SK-N-SH (cell line): ENCODE measurements around the gene BCR. TPM values are rescaled to one million over a fixed set of nuclear protein-coding genes. Genes with fewer than 3 reads are reported as not detected.
A peak's percentile ranks its signal among the peaks of the same experiment; 100 is the strongest.

Experiments
- CTCF ChIA-PET: fragments of 300-600, 350-600 bp; formaldehyde crosslinking; extraction: SDS; loops from one replicate; lab custom pipeline; 2021; lab: Yijun Ruan, JAX
- POLR2A ChIA-PET: fragments of 350-600 bp; sonication (Branson Sonifier 250); formaldehyde crosslinking; extraction: SDS; loops from one replicate; lab custom pipeline; 2020; ENCODE audit warnings: antibody characterized with exemption, inconsistent platforms; lab: Yijun Ruan, JAX
- DNase-seq: peaks from one replicate; pipeline ENCODE4 v3.0.0; 2012
- H2AFZ ChIP-seq: fragments of 200-600 bp; sonication (generic); 2 replicates; pipeline ENCODE4 v1.8.1; 2016; ENCODE audit warnings: antibody characterized with exemption, mild to moderate bottlenecking, low read depth
- H3F3A ChIP-seq: fragments of 200-600 bp; sonication (generic); replicated peaks from 2 replicates; pipeline ENCODE3; 2016; ENCODE audit warnings: antibody characterized with exemption, mild to moderate bottlenecking; ENCODE audit not compliant: insufficient read depth
- H3K27ac ChIP-seq, 2 experiments: fragments of 200-500 bp in 1 of 2; fragments of 200-600 bp in 1 of 2; sonication (Bioruptor generic) in 1 of 2; sonication (generic), shearing (Covaris generic) in 1 of 2; 2 replicates each; pipeline versions ENCODE4 v1.5.1 to v1.6.1; 2014 to 2016; ENCODE audit warnings: low read depth in 2 of 2, inconsistent platforms in 1 of 2, low read length in 1 of 2, mild to moderate bottlenecking in 1 of 2, mixed read lengths in 1 of 2
- H3K27me3 ChIP-seq: fragments of 200-600 bp; sonication (generic), shearing (Covaris generic); 2 replicates; pipeline ENCODE4 v1.6.1; 2016; ENCODE audit warnings: mixed run types; ENCODE audit not compliant: insufficient read depth
- H3K36me3 ChIP-seq, 2 experiments: fragments of 200-500 bp in 1 of 2; fragments of 200-600 bp in 1 of 2; sonication (Bioruptor generic) in 1 of 2; sonication (generic) in 1 of 2; replicated peaks in 1 of 2; 2 replicates each; pipeline versions ENCODE3 to v1.5.1; 2014 to 2016; ENCODE audit warnings: low read length in 1 of 2, mild to moderate bottlenecking in 1 of 2; ENCODE audit not compliant: insufficient read depth in 2 of 2, control insufficient read depth in 1 of 2
- H3K4me1 ChIP-seq, 2 experiments: fragments of 200-500 bp in 1 of 2; fragments of 200-600 bp in 1 of 2; sonication (Bioruptor generic) in 1 of 2; sonication (generic), shearing (Covaris generic) in 1 of 2; 2 replicates each; pipeline versions ENCODE4 v1.5.1 to v1.6.1; 2014 to 2016; ENCODE audit warnings: low read depth in 1 of 2, low read length in 1 of 2, mixed run types in 1 of 2; ENCODE audit not compliant: insufficient read depth in 2 of 2, control insufficient read depth in 1 of 2
- H3K4me2 ChIP-seq: fragments of 200-600 bp; sonication (generic), shearing (Covaris generic); 2 replicates; pipeline ENCODE4 v1.6.1; 2017; ENCODE audit warnings: mixed run types
- H3K4me3 ChIP-seq, 2 experiments: fragments of 200-500 bp in 1 of 2; fragments of 200-600 bp in 1 of 2; sonication (Bioruptor generic) in 1 of 2; sonication (generic), shearing (Covaris generic) in 1 of 2; 2 replicates each; pipeline versions ENCODE4 v1.5.1 to v1.8.1; 2014 to 2016; ENCODE audit warnings: low read depth in 2 of 2, inconsistent platforms in 1 of 2, low read length in 1 of 2, mild to moderate bottlenecking in 1 of 2, mixed read lengths in 1 of 2, moderate library complexity in 1 of 2
- H3K79me2 ChIP-seq: fragments of 200-600 bp; sonication (generic); 2 replicates; pipeline ENCODE4 v1.8.1; 2017; ENCODE audit warnings: mild to moderate bottlenecking; ENCODE audit not compliant: insufficient read depth
- H3K9ac ChIP-seq: fragments of 200-600 bp; sonication (generic); 2 replicates; pipeline ENCODE4 v1.6.1; 2017; ENCODE audit warnings: mixed run types
- H3K9me2 ChIP-seq: fragments of 200-600 bp; sonication (generic); 2 replicates; pipeline ENCODE4 v1.6.1; 2017; ENCODE audit warnings: mixed run types
- H3K9me3 ChIP-seq: fragments of 200-600 bp; sonication (generic); 2 replicates; pipeline ENCODE4 v1.6.1; 2017; ENCODE audit warnings: mixed run types, mild to moderate bottlenecking, moderate library complexity
- H4K20me1 ChIP-seq: fragments of 200-600 bp; sonication (generic); 2 replicates; pipeline ENCODE4 v1.6.1; 2017; ENCODE audit warnings: mild to moderate bottlenecking, mixed run types; ENCODE audit not compliant: insufficient read depth
- CHD2 ChIP-seq: fragments of 150-350 bp; IDR thresholded peaks from 2 replicates; pipeline ENCODE4 v1.6.1; 2018; ENCODE audit warnings: low read length; ENCODE audit not compliant: partially characterized antibody
- CTCF ChIP-seq: fragments of 200-600 bp; sonication (generic); IDR thresholded peaks from 2 replicates; pipeline ENCODE4 v1.6.1; 2017; ENCODE audit warnings: antibody characterized with exemption, mild to moderate bottlenecking, moderate library complexity
- FOSL2 ChIP-seq: IDR thresholded peaks from 2 replicates; pipeline ENCODE4 v1.4.0; 2012; ENCODE audit warnings: low read depth, mild to moderate bottlenecking, moderate library complexity, borderline replicate concordance
- FOXJ3 ChIP-seq: sonication (generic); formaldehyde crosslinking; IDR thresholded peaks from 2 replicates; pipeline ENCODE4 v1.5.1; 2020; ENCODE audit warnings: mild to moderate bottlenecking, missing genetic modification reagents
- GABPA ChIP-seq: IDR thresholded peaks from 2 replicates; pipeline ENCODE4 v1.4.0; 2012; ENCODE audit warnings: low read depth, mild to moderate bottlenecking
- MAX ChIP-seq: IDR thresholded peaks from 2 replicates; pipeline ENCODE4 v1.4.0; 2012; ENCODE audit warnings: low read depth
- MEF2A ChIP-seq: IDR thresholded peaks from 2 replicates; pipeline ENCODE4 v1.4.0; 2012; ENCODE audit warnings: low read depth, borderline replicate concordance
- MXI1 ChIP-seq: IDR thresholded peaks from 2 replicates; pipeline ENCODE4 v1.6.1; 2012; ENCODE audit warnings: mild to moderate bottlenecking, low read depth, low read length, improper control_type of control experiment
- NRF1 ChIP-seq: IDR thresholded peaks from 2 replicates; pipeline ENCODE4 v1.6.1; 2012; ENCODE audit warnings: low read depth, mild to moderate bottlenecking, low read length
- PBX3 ChIP-seq: IDR thresholded peaks from 2 replicates; pipeline ENCODE4; 2012
- RAD21 ChIP-seq: IDR thresholded peaks from 2 replicates; pipeline ENCODE4 v1.6.1; 2012; ENCODE audit warnings: mild to moderate bottlenecking, low read length
- RCOR1 ChIP-seq: fragments of 150-350 bp; IDR thresholded peaks from 2 replicates; pipeline ENCODE4 v1.6.1; 2017; ENCODE audit warnings: antibody characterized with exemption, low read length
- RXRA ChIP-seq: IDR thresholded peaks from 2 replicates; pipeline ENCODE4 v1.4.0; 2012; ENCODE audit warnings: low read depth, mild to moderate bottlenecking, borderline replicate concordance
- SIN3A ChIP-seq: IDR thresholded peaks from 2 replicates; pipeline ENCODE4 v1.6.1; 2012; ENCODE audit warnings: low read depth, mild to moderate bottlenecking, low read length, moderate library complexity, borderline replicate concordance
- SMC3 ChIP-seq: IDR thresholded peaks from 2 replicates; pipeline ENCODE4 v1.6.1; 2012; ENCODE audit warnings: low read depth, low read length, improper control_type of control experiment
- TEAD4 ChIP-seq: IDR thresholded peaks from 2 replicates; pipeline ENCODE4 v1.4.0; 2012; ENCODE audit warnings: mild to moderate bottlenecking, borderline replicate concordance; ENCODE audit not compliant: insufficient read depth
- USF1 ChIP-seq: IDR thresholded peaks from 2 replicates; pipeline ENCODE4 v1.4.0; 2012; ENCODE audit warnings: low read depth, borderline replicate concordance
- USF2 ChIP-seq: fragments of 150-350 bp; IDR thresholded peaks from 2 replicates; pipeline ENCODE4 v1.6.1; 2017; ENCODE audit warnings: antibody characterized with exemption, low read length, low read depth, borderline replicate concordance
- YY1 ChIP-seq: IDR thresholded peaks from 2 replicates; pipeline ENCODE4 v1.4.0; 2012; ENCODE audit warnings: low read depth, mild to moderate bottlenecking
- ZBTB33 ChIP-seq: IDR thresholded peaks from 2 replicates; pipeline ENCODE4 v1.4.0; 2012; ENCODE audit warnings: low read depth, borderline replicate concordance
- WGBS: methylation state at CpG from one replicate; pipeline ENCODE4 v1.1.6; 2017; ENCODE audit warnings: low lambda C conversion rate; 5-methylcytosine and 5-hydroxymethylcytosine counted together
- polyA plus RNA-seq, 3 experiments: library from polyadenylated mRNA; depleted of rRNA; stranded (reverse); fragments of >200 nt; gene quantifications; 2 replicates each; pipeline ENCODE4 v1.2.3, GENCODE V29; 2012

The BCR gene
- polyA plus RNA-seq, 1 of the 3 experiments (the other 2 are of a cell fraction), result 50.9 TPM

- TF ChIP-seq CTCF (peak; percentile 86), SIN3A (no peak), GABPA (no peak)
Observed at GRCh38 chr22:23281406-23282088, 101.2 kb downstream of the BCR start (continued).

- no peaks in the 10 kb centered on the region for H3K27me3 ChIP-seq
- peaks cover 5% of the 10 kb centered on the region for H3F3A ChIP-seq
- DNase-seq, result no peak
- H3K9me2 ChIP-seq, result no peaks in the 10 kb centered on the region
- H3K4me3 ChIP-seq, result peak overlapping the region in 1 of 2 experiments; percentile 47; a peak in 1 of 4 replicates
- H3K36me3 ChIP-seq, result peaks cover 3 to 37% of the 10 kb centered on the region in 2 experiments
- POLR2A ChIA-PET, result interaction anchor here (0.9 to 1.0 kb wide), 4 partner anchors 99 to 104 kb away, joined by 3 to 5 read pairs (median 4); partner anchors contain the start of gene BCR
- no peak overlapping the region for H3K9ac ChIP-seq
- no peak overlapping the region for H2AFZ ChIP-seq
- H3K79me2 ChIP-seq, result no peaks in the 10 kb centered on the region
- peaks cover 6 to 14% of the 10 kb centered on the region in 2 experiments; a peak in 3 of 4 replicates for H3K4me1 ChIP-seq
- no peaks in the 10 kb centered on the region for H3K9me3 ChIP-seq
- 22% methylated on average over 15 of the region's 16 CpGs for WGBS
- peak overlapping the region; percentile 74 for H3K4me2 ChIP-seq
- CTCF ChIA-PET, result interaction anchor here (0.5 to 25.8 kb wide), 51 partner anchors 10 to 710 kb away, joined by 3 to 587 read pairs (median 6); partner anchors contain the start of genes BCR and RAB36
- H4K20me1 ChIP-seq, result 0 out of 2 replicates have a peak, but pooled peaks cover 3% of the 10 kb centered on the region
- peak overlapping the region; percentile 40 to 59 for H3K27ac ChIP-seq
- TF ChIP-seq ZBTB33 (no peak), CHD2 (no peak), RCOR1 (no peak), USF1 (no peak), GABPA (no peak), NRF1 (no peak), TEAD4 (0 out of 2 replicates have a peak, but pooled peaks have one; percentile 50), PBX3 (peak; percentile 17; the same call in 1 of the 2 replicates), MXI1 (no peak), MEF2A (no peak), USF2 (no peak), SIN3A (peak; percentile 21; the same call in 1 of the 2 replicates), SMC3 (no peak), RAD21 (no peak), YY1 (no peak), FOSL2 (peak; percentile 75), RXRA (no peak), FOXJ3 (no peak), MAX (peak; percentile 69; the same call in 1 of the 2 replicates)
Observed at GRCh38 chr22:23282089-23282501, 101.8 kb downstream of the BCR start.
